CD14-positive monocyte (primary cell): ENCODE results near the gene PTGR3. TPM values are rescaled to one million over a fixed set of nuclear protein-coding genes. Genes with fewer than 3 reads are reported as not detected.

Experiments used
- DNase-seq, 3 donors: peaks; one replicate each; pipeline ENCODE4 v3.0.0-alpha.2; 2011 to 2022
- H2AFZ ChIP-seq: 2 replicates; pipeline ENCODE4 v1.6.0; 2012; ENCODE audit warnings: mild to moderate bottlenecking, low read depth, low read length, inconsistent platforms; ENCODE audit not compliant: insufficient read depth, poor library complexity, severe bottlenecking
- H3K27ac ChIP-seq, 2 donors: 1 replicate in 1 of 2; 2 replicates in 1 of 2; pipeline ENCODE4 v1.5.1; 2012 to 2013; ENCODE audit warnings: low read length in 2 of 2, control low read depth in 1 of 2, inconsistent platforms in 1 of 2, low read depth in 1 of 2, mild to moderate bottlenecking in 1 of 2
- H3K27me3 ChIP-seq, 2 donors: one replicate each; pipeline versions ENCODE4 v1.6.0 to v1.6.1; 2011 to 2013; ENCODE audit warnings: low read length in 2 of 2; ENCODE audit not compliant: control insufficient read depth in 2 of 2, insufficient read depth in 2 of 2
- H3K36me3 ChIP-seq, 2 donors: replicated peaks in 1 of 2; 1 replicate in 1 of 2; 2 replicates in 1 of 2; pipeline versions ENCODE4 v1.5.1 to v1.6.1; 2012 to 2013; ENCODE audit warnings: low read length in 2 of 2, control low read depth in 1 of 2, inconsistent platforms in 1 of 2, mild to moderate bottlenecking in 1 of 2; ENCODE audit not compliant: insufficient read depth in 2 of 2, control insufficient read depth in 1 of 2
- H3K4me1 ChIP-seq, 2 donors: 1 replicate in 1 of 2; 2 replicates in 1 of 2; pipeline versions ENCODE4 v1.5.1 to v1.6.1; 2012 to 2013; ENCODE audit warnings: low read length in 2 of 2, control low read depth in 1 of 2, inconsistent platforms in 1 of 2, mild to moderate bottlenecking in 1 of 2, moderate library complexity in 1 of 2; ENCODE audit not compliant: insufficient read depth in 2 of 2, control insufficient read depth in 1 of 2
- H3K4me2 ChIP-seq: replicated peaks from 2 replicates; pipeline ENCODE3; 2012; ENCODE audit warnings: low read length, moderate library complexity, mild to moderate bottlenecking; ENCODE audit not compliant: poor library complexity, severe bottlenecking; ENCODE audit errors: extremely low read depth
- H3K4me3 ChIP-seq, 3 experiments: fragments of 200-600 bp in 1 of 3; sonication (generic) in 1 of 3; replicated peaks in 1 of 3; 1 replicate in 2 of 3; 2 replicates in 1 of 3; pipeline ENCODE4 v1.5.1; 2011 to 2013; ENCODE audit warnings: low read length in 3 of 3, mild to moderate bottlenecking in 3 of 3, control low read depth in 2 of 3, low read depth in 2 of 3, inconsistent platforms in 1 of 3, moderate library complexity in 1 of 3
- H3K79me2 ChIP-seq: 2 replicates; pipeline ENCODE4 v1.6.0; 2012; ENCODE audit warnings: mild to moderate bottlenecking, control low read depth, inconsistent platforms, low read length, moderate library complexity; ENCODE audit not compliant: insufficient read depth
- H3K9ac ChIP-seq: 2 replicates; pipeline ENCODE4 v1.6.0; 2017; ENCODE audit warnings: low read length, mild to moderate bottlenecking; ENCODE audit not compliant: insufficient read depth, poor library complexity, severe bottlenecking
- H3K9me3 ChIP-seq, 2 donors: replicated peaks in 1 of 2; 1 replicate in 1 of 2; 2 replicates in 1 of 2; pipeline versions ENCODE4 v1.5.1 to v1.6.1; 2012 to 2013; ENCODE audit warnings: low read length in 2 of 2, control low read depth in 1 of 2; ENCODE audit not compliant: control insufficient read depth in 1 of 2, insufficient read depth in 1 of 2
- H4K20me1 ChIP-seq: 2 replicates; pipeline ENCODE4 v1.6.0; 2012; ENCODE audit warnings: mild to moderate bottlenecking, low read length, control low read depth, moderate library complexity; ENCODE audit not compliant: insufficient read depth
- H3K27ac Mint-ChIP-seq, 7 donors: one replicate each; pipeline ENCODE4 v1.8.0; 2020; ENCODE audit warnings: mild to moderate bottlenecking in 7 of 7, mixed read lengths in 7 of 7, moderate library complexity in 6 of 7, inconsistent platforms in 2 of 7
- H3K27me3 Mint-ChIP-seq, 3 donors: one replicate each; pipeline ENCODE4 v1.8.0; 2021 to 2022; ENCODE audit warnings: low read depth in 3 of 3, mild to moderate bottlenecking in 3 of 3, mixed read lengths in 3 of 3, moderate library complexity in 3 of 3, inconsistent platforms in 1 of 3
- H3K36me3 Mint-ChIP-seq, 2 donors: one replicate each; pipeline ENCODE4 v1.8.0; 2020; ENCODE audit warnings: mixed read lengths in 2 of 2, inconsistent platforms in 1 of 2, mild to moderate bottlenecking in 1 of 2
- H3K4me1 Mint-ChIP-seq: one replicate; pipeline ENCODE4 v1.8.0; 2020; ENCODE audit warnings: mild to moderate bottlenecking, mixed read lengths
- H3K4me3 Mint-ChIP-seq, 2 donors: one replicate each; pipeline ENCODE4 v1.8.0; 2020; ENCODE audit warnings: mild to moderate bottlenecking in 2 of 2, mixed read lengths in 2 of 2, moderate library complexity in 1 of 2
- H3K9me3 Mint-ChIP-seq, 7 donors: one replicate each; pipeline ENCODE4 v1.8.0; 2020 to 2022; ENCODE audit warnings: mixed read lengths in 7 of 7, mild to moderate bottlenecking in 6 of 7, moderate library complexity in 6 of 7, inconsistent platforms in 2 of 7
- WGBS: methylation state at CpG from one replicate; pipeline ENCODE4 v1.1.5; 2013; ENCODE audit warnings: missing lambda C conversion rate; ENCODE audit not compliant: insufficient coverage; 5-methylcytosine and 5-hydroxymethylcytosine counted together
- intact Hi-C, 2 donors: fragments of 100-400 bp; cut with micrococcal nuclease; formaldehyde crosslinking; loops; one replicate each; pipeline versions ENCODE4 v1.15.0 to v1.15.1; 2023
- polyA plus RNA-seq, 3 donors: library from polyadenylated mRNA; depleted of rRNA in 1 of 3; unstranded in 2 of 3; stranded (reverse) in 1 of 3; fragments of 300-500 nt in 2 of 3; fragments of >200 nt in 1 of 3; fragmentation: Illumina TruSeq in 2 of 3; gene quantifications; 1 replicate in 2 of 3; 2 replicates in 1 of 3; pipeline ENCODE4 v1.2.3, GENCODE V29; 2012 to 2021
- TF ChIP-seq, protein P1 (sequence below): fragments of 200-600 bp; IDR thresholded peaks from one replicate; pipeline ENCODE4 v1.8.0; 2022; ENCODE audit warnings: antibody characterized with exemption, mild to moderate bottlenecking

PTGR3 gene
- polyA plus RNA-seq, 3 donors, result 15.5 to 27.5 (median 23.6) TPM

GRCh38 chr18:75211953-75212750, 3.2 kb upstream of the PTGR3 start:
- Mint-ChIP-seq H3K4me1 (peaks cover 57% of the 10 kb centered on the region), H3K36me3 (peaks cover 5 to 9% of the 10 kb centered on the region in 2 donors), H3K27me3 (peaks cover 0 to 5% (median 3%) of the 10 kb centered on the region in 3 donors), H3K9me3 (no peaks in the 10 kb centered on the region), H3K27ac (peak overlapping the region in 5 of 7 donors; percentile 0 to 75 (median 70)), H3K4me3 (peak overlapping the region; percentile 86 to 87)
- Histone ChIP-seq H3K4me2 (peak overlapping the region; percentile 76), H3K27ac (peak overlapping the region in 1 of 2 donors; percentile 44), H3K9me3 (no peaks in the 10 kb centered on the region), H3K9ac (peak overlapping the region; percentile 64), H2AFZ (peak overlapping the region; percentile 74), H3K4me1 (peaks cover 43 to 64% of the 10 kb centered on the region in 2 donors), H3K4me3 (peak overlapping the region; percentile 52 to 88 (median 79)), H4K20me1 (peaks cover 22% of the 10 kb centered on the region), H3K79me2 (peaks cover 74% of the 10 kb centered on the region), H3K36me3 (no peaks in the 10 kb centered on the region), H3K27me3 (peaks cover 0 to 3% of the 10 kb centered on the region in 2 donors)
- TF ChIP-seq, protein P1, sequence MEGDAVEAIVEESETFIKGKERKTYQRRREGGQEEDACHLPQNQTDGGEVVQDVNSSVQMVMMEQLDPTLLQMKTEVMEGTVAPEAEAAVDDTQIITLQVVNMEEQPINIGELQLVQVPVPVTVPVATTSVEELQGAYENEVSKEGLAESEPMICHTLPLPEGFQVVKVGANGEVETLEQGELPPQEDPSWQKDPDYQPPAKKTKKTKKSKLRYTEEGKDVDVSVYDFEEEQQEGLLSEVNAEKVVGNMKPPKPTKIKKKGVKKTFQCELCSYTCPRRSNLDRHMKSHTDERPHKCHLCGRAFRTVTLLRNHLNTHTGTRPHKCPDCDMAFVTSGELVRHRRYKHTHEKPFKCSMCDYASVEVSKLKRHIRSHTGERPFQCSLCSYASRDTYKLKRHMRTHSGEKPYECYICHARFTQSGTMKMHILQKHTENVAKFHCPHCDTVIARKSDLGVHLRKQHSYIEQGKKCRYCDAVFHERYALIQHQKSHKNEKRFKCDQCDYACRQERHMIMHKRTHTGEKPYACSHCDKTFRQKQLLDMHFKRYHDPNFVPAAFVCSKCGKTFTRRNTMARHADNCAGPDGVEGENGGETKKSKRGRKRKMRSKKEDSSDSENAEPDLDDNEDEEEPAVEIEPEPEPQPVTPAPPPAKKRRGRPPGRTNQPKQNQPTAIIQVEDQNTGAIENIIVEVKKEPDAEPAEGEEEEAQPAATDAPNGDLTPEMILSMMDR, result no peak
- intact Hi-C loops, result no loop called here
- 10% methylated on average over 18 of the region's 38 CpGs for WGBS
- DNase-seq, result peak in 2 of 3 donors; percentile 25 to 37

GRCh38 chr18:75211626-75211952, 2.6 kb upstream of the PTGR3 start:
- TF ChIP-seq, protein P1, result no peak
- peak overlapping the region; percentile 76 for H3K4me2 ChIP-seq
- under 1% methylated on average over 66 of the region's 66 CpGs for WGBS
- Mint-ChIP-seq H3K4me3 (peak overlapping the region in 1 of 2 donors; percentile 87), H3K36me3 (peaks cover 9 to 11% of the 10 kb centered on the region in 2 donors), H3K9me3 (no peaks in the 10 kb centered on the region), H3K4me1 (peaks cover 58% of the 10 kb centered on the region), H3K27ac (no peak overlapping the region), H3K27me3 (peaks cover 0 to 8% (median 8%) of the 10 kb centered on the region in 3 donors)
- peaks cover 27% of the 10 kb centered on the region for H4K20me1 ChIP-seq
- peak overlapping the region; percentile 64 for H3K9ac ChIP-seq
- no peaks in the 10 kb centered on the region for H3K36me3 ChIP-seq
- no peak for DNase-seq
- peaks cover 43 to 64% of the 10 kb centered on the region in 2 donors for H3K4me1 ChIP-seq
- no peaks in the 10 kb centered on the region for H3K9me3 ChIP-seq
- H3K4me3 ChIP-seq, result peak overlapping the region; percentile 52 to 88 (median 79)
- peak overlapping the region in 1 of 2 donors; percentile 44 for H3K27ac ChIP-seq
- peaks cover 0 to 8% of the 10 kb centered on the region in 2 donors for H3K27me3 ChIP-seq
- H3K79me2 ChIP-seq, result peaks cover 74% of the 10 kb centered on the region
- peak overlapping the region; percentile 74 for H2AFZ ChIP-seq
- intact Hi-C loops, result no loop called here
